SK-N-SH treated with all-trans-retinoic acid at 6 μM for 48 hours (cell line): ENCODE measurements around the gene PPFIA4.

ENCODE experiments used
- ATAC-seq: fragments of 200-7000 bp; cut with Tn5 transposase; 3 replicates; pipeline ENCODE4 v1.9.1; 2020; ENCODE audit warnings: mild to moderate bottlenecking, moderate library complexity
- ARNTL ChIP-seq: fragments of 450-650 bp; formaldehyde crosslinking; IDR thresholded peaks from 2 replicates; pipeline ENCODE4 v1.5.0; 2020; ENCODE audit warnings: low read depth, mild to moderate bottlenecking, moderate library complexity, borderline replicate concordance
- BACH2 ChIP-seq: fragments of 250-450 bp; sonication (Bioruptor Pico); IDR thresholded peaks from 2 replicates; pipeline ENCODE4 v1.9.0; 2021; ENCODE audit warnings: mild to moderate bottlenecking, borderline replicate concordance
- CSDC2 ChIP-seq: fragments of 250-450 bp; sonication (Bioruptor Pico); IDR thresholded peaks from 2 replicates; pipeline ENCODE4 v1.5.0; 2020; ENCODE audit warnings: mild to moderate bottlenecking, moderate library complexity
- ESRRG ChIP-seq: fragments of 250-450 bp; sonication (Bioruptor Pico); IDR thresholded peaks from 2 replicates; pipeline ENCODE4 v1.6.1; 2021; ENCODE audit warnings: mild to moderate bottlenecking
- GLIS3 ChIP-seq: fragments of 250-450 bp; sonication (Bioruptor Pico); IDR thresholded peaks from 2 replicates; pipeline ENCODE4 v1.5.0; 2020; ENCODE audit warnings: mild to moderate bottlenecking, moderate library complexity
- ISL1 ChIP-seq: fragments of 250-450 bp; sonication (Bioruptor Pico); IDR thresholded peaks from 2 replicates; pipeline ENCODE4 v2.1.2; 2022; ENCODE audit warnings: mild to moderate bottlenecking, moderate library complexity
- OSR1 ChIP-seq: fragments of 250-450 bp; sonication (Bioruptor Pico); IDR thresholded peaks from 2 replicates; pipeline ENCODE4 v1.8.0; 2022; ENCODE audit warnings: moderate library complexity, mild to moderate bottlenecking, inconsistent platforms
- PPARA ChIP-seq: fragments of 250-450 bp; sonication (Bioruptor Pico); IDR thresholded peaks from 2 replicates; pipeline ENCODE4 v1.5.0; 2020; ENCODE audit warnings: mild to moderate bottlenecking, borderline replicate concordance
- RARB ChIP-seq: fragments of 250-450 bp; sonication (Bioruptor Pico); IDR thresholded peaks from 2 replicates; pipeline ENCODE4 v1.8.0; 2021; ENCODE audit warnings: mild to moderate bottlenecking, moderate library complexity
- TCF4 ChIP-seq: fragments of 250-450 bp; sonication (Bioruptor Pico); IDR thresholded peaks from 2 replicates; pipeline ENCODE4 v1.8.0; 2021; ENCODE audit warnings: mild to moderate bottlenecking, moderate library complexity, borderline replicate concordance
- TOX ChIP-seq: fragments of 250-450 bp; sonication (Bioruptor Pico); IDR thresholded peaks from 2 replicates; pipeline ENCODE4 v1.8.0; 2021; ENCODE audit warnings: mild to moderate bottlenecking, moderate library complexity, borderline replicate concordance
- ZC3H10 ChIP-seq: fragments of 250-450 bp; sonication (Bioruptor Pico); IDR thresholded peaks from 2 replicates; pipeline ENCODE4 v1.5.1; 2021; ENCODE audit warnings: mild to moderate bottlenecking, moderate library complexity
- ZFP3 ChIP-seq: fragments of 250-450 bp; sonication (Bioruptor Pico); IDR thresholded peaks from 2 replicates; pipeline ENCODE4 v1.5.0; 2020; ENCODE audit warnings: mild to moderate bottlenecking, moderate library complexity
- ZFP30 ChIP-seq: fragments of 450-650 bp; formaldehyde crosslinking; IDR thresholded peaks from 2 replicates; pipeline ENCODE4 v1.5.0; 2022; ENCODE audit warnings: mild to moderate bottlenecking, moderate library complexity
- ZNF565 ChIP-seq: fragments of 450-650 bp; formaldehyde crosslinking; conservative IDR thresholded peaks from 2 replicates; pipeline ENCODE4 v1.5.0; 2020; ENCODE audit warnings: low read depth, mild to moderate bottlenecking, moderate library complexity
- ZNF70 ChIP-seq: fragments of 450-650 bp; formaldehyde crosslinking; IDR thresholded peaks from 2 replicates; pipeline ENCODE4 v1.5.0; 2020; ENCODE audit warnings: mild to moderate bottlenecking, moderate library complexity
- ZNF8 ChIP-seq: fragments of 450-650 bp; formaldehyde crosslinking; IDR thresholded peaks from 2 replicates; pipeline ENCODE4 v1.5.0; 2020; ENCODE audit warnings: mild to moderate bottlenecking, moderate library complexity
- TF ChIP-seq, protein P1 (sequence below): fragments of 250-450 bp; sonication (Bioruptor Pico); IDR thresholded peaks from 2 replicates; pipeline ENCODE4 v1.5.0; 2020; ENCODE audit warnings: mild to moderate bottlenecking, moderate library complexity
- TF ChIP-seq, protein P2 (sequence below): fragments of 250-450 bp; sonication (Bioruptor Pico); IDR thresholded peaks from 2 replicates; pipeline ENCODE4 v1.5.1; 2021; ENCODE audit warnings: mild to moderate bottlenecking, moderate library complexity
- TF ChIP-seq, protein P3 (sequence below): fragments of 250-450 bp; sonication (Bioruptor Pico); IDR thresholded peaks from 2 replicates; pipeline ENCODE4 v1.8.0; 2021; ENCODE audit warnings: low read depth, mild to moderate bottlenecking, moderate library complexity, borderline replicate concordance
- TF ChIP-seq, protein P4 (sequence below): fragments of 250-450 bp; sonication (Bioruptor Pico); IDR thresholded peaks from 2 replicates; pipeline ENCODE4 v1.8.0; 2020; ENCODE audit warnings: mild to moderate bottlenecking, moderate library complexity, borderline replicate concordance
- TF ChIP-seq, protein P5 (sequence below): fragments of 250-450 bp; sonication (Bioruptor Pico); IDR thresholded peaks from 2 replicates; pipeline ENCODE4 v1.5.1; 2020; ENCODE audit warnings: low read depth, mild to moderate bottlenecking, moderate library complexity

PPFIA4 gene

DNA sequence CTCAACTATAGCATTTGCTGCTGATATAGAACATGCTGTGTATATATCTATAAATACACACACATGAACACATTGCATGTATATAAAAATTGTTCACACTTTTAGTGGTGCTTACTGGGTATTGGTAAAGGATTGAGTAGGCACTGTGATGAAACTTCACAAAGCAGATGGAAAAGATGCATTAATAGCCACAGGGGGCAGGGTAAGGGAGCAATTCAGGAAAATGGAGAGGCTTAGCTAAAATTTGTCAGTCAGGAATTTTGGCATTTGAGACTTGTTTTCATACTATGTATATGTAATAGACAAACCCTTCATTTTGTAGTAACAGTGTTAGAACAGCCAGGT lies 633 bp upstream of the PPFIA4 start:
- TF ChIP-seq, protein P1, sequence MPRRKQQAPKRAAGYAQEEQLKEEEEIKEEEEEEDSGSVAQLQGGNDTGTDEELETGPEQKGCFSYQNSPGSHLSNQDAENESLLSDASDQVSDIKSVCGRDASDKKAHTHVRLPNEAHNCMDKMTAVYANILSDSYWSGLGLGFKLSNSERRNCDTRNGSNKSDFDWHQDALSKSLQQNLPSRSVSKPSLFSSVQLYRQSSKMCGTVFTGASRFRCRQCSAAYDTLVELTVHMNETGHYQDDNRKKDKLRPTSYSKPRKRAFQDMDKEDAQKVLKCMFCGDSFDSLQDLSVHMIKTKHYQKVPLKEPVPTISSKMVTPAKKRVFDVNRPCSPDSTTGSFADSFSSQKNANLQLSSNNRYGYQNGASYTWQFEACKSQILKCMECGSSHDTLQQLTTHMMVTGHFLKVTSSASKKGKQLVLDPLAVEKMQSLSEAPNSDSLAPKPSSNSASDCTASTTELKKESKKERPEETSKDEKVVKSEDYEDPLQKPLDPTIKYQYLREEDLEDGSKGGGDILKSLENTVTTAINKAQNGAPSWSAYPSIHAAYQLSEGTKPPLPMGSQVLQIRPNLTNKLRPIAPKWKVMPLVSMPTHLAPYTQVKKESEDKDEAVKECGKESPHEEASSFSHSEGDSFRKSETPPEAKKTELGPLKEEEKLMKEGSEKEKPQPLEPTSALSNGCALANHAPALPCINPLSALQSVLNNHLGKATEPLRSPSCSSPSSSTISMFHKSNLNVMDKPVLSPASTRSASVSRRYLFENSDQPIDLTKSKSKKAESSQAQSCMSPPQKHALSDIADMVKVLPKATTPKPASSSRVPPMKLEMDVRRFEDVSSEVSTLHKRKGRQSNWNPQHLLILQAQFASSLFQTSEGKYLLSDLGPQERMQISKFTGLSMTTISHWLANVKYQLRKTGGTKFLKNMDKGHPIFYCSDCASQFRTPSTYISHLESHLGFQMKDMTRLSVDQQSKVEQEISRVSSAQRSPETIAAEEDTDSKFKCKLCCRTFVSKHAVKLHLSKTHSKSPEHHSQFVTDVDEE (CRISPR knock-in tag) = no peak
- TF ChIP-seq ZFP30 (CRISPR knock-in tag) (no peak), OSR1 (CRISPR knock-in tag) (no peak), ARNTL (CRISPR knock-in tag) (no peak), ZNF565 (CRISPR knock-in tag) (no peak), GLIS3 (CRISPR knock-in tag) (no peak), BACH2 (CRISPR knock-in tag) (no peak)
- TF ChIP-seq, protein P2, sequence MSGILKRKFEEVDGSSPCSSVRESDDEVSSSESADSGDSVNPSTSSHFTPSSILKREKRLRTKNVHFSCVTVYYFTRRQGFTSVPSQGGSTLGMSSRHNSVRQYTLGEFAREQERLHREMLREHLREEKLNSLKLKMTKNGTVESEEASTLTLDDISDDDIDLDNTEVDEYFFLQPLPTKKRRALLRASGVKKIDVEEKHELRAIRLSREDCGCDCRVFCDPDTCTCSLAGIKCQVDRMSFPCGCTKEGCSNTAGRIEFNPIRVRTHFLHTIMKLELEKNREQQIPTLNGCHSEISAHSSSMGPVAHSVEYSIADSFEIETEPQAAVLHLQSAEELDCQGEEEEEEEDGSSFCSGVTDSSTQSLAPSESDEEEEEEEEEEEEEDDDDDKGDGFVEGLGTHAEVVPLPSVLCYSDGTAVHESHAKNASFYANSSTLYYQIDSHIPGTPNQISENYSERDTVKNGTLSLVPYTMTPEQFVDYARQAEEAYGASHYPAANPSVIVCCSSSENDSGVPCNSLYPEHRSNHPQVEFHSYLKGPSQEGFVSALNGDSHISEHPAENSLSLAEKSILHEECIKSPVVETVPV (CRISPR knock-in tag) = no peak
- TF ChIP-seq, protein P3, sequence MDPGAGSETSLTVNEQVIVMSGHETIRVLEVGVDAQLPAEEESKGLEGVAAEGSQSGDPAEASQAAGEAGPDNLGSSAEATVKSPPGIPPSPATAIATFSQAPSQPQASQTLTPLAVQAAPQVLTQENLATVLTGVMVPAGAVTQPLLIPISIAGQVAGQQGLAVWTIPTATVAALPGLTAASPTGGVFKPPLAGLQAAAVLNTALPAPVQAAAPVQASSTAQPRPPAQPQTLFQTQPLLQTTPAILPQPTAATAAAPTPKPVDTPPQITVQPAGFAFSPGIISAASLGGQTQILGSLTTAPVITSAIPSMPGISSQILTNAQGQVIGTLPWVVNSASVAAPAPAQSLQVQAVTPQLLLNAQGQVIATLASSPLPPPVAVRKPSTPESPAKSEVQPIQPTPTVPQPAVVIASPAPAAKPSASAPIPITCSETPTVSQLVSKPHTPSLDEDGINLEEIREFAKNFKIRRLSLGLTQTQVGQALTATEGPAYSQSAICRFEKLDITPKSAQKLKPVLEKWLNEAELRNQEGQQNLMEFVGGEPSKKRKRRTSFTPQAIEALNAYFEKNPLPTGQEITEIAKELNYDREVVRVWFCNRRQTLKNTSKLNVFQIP (CRISPR knock-in tag) = no peak
- TF ChIP-seq, protein P4, sequence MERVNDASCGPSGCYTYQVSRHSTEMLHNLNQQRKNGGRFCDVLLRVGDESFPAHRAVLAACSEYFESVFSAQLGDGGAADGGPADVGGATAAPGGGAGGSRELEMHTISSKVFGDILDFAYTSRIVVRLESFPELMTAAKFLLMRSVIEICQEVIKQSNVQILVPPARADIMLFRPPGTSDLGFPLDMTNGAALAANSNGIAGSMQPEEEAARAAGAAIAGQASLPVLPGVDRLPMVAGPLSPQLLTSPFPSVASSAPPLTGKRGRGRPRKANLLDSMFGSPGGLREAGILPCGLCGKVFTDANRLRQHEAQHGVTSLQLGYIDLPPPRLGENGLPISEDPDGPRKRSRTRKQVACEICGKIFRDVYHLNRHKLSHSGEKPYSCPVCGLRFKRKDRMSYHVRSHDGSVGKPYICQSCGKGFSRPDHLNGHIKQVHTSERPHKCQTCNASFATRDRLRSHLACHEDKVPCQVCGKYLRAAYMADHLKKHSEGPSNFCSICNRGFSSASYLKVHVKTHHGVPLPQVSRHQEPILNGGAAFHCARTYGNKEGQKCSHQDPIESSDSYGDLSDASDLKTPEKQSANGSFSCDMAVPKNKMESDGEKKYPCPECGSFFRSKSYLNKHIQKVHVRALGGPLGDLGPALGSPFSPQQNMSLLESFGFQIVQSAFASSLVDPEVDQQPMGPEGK (CRISPR knock-in tag) = no peak
- ATAC-seq = no peak

DNA sequence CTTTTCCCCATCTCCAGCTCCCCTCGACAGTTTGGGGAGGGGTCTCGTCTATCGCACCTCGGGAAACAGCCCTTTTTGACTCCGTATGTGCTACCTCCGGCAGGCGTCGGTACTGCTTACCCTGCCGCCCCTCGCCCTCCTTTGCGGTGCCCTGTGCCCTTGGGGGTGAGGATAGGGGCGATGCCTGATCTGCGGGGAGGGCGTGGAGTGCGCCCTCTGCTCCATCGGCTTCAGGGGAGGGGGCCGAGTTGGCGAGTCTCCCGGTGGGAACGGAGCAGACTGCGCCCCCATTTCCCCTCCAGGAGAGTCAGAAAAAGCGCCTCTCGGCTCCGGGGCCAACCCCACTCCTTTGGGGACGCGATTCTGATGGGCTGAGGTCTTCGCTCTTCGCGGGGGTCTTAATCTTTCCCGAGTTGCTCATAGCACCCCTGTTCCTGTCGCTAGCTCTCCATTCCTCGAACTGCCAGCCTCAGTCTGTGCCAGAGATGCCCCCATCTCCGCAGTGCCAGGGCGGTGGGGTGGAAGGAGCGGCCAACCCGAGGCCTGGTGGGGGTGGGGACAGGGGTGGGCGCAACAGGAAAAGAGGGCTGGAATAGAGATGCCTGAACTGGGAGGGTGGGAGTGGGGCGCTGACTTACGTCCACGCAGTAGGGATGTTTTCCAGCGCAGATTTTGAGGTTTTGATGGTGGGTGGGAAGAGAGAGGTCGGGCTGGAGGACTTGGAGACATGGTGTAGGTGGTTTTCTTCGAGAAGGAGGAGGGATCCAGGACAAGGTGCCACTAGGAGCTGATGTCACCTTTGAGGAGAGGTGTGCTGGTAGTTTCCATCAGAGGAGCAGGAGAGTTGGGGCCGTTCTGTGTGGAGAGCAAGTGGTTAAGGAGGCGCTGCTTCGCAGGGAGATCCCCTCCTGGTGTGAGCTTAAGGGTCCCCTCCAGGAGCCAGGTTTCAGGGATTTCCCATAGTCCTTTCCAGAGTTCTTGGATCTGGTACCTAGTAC lies 674 bp downstream of the PPFIA4 start:
- ATAC-seq = peak; percentile 48
- TF ChIP-seq OSR1 (CRISPR knock-in tag) (no peak), BACH2 (CRISPR knock-in tag) (no peak), ZNF8 (CRISPR knock-in tag) (no peak), CSDC2 (no peak), TOX (CRISPR knock-in tag) (no peak), ESRRG (CRISPR knock-in tag) (no peak), PPARA (no peak), ZC3H10 (CRISPR knock-in tag) (no peak), RARB (no peak), ISL1 (CRISPR knock-in tag) (no peak), ZFP3 (CRISPR knock-in tag) (no peak), ZNF70 (CRISPR knock-in tag) (no peak), TCF4 (CRISPR knock-in tag) (no peak), ZFP30 (CRISPR knock-in tag) (no peak), GLIS3 (CRISPR knock-in tag) (no peak)
- TF ChIP-seq, protein P3 (CRISPR knock-in tag) = no peak
- TF ChIP-seq, protein P5, sequence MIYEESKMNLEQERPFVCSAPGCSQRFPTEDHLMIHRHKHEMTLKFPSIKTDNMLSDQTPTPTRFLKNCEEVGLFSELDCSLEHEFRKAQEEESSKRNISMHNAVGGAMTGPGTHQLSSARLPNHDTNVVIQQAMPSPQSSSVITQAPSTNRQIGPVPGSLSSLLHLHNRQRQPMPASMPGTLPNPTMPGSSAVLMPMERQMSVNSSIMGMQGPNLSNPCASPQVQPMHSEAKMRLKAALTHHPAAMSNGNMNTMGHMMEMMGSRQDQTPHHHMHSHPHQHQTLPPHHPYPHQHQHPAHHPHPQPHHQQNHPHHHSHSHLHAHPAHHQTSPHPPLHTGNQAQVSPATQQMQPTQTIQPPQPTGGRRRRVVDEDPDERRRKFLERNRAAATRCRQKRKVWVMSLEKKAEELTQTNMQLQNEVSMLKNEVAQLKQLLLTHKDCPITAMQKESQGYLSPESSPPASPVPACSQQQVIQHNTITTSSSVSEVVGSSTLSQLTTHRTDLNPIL = no peak
- TF ChIP-seq, protein P2 (CRISPR knock-in tag) = no peak
- TF ChIP-seq, all 23 proteins: peak for 0
